Panc1 (cell line): Measurements from ENCODE around the gene SLC35A3. TPM values are rescaled to one million over a fixed set of nuclear protein-coding genes. Genes with fewer than 3 reads are reported as not detected.
A peak's percentile ranks its signal among the peaks of the same experiment; 100 is the strongest.

ENCODE experiments used
- ATAC-seq: fragments of 200-7000 bp; cut with Tn5 transposase; 2 replicates; pipeline ENCODE4 v1.9.1; 2020; ENCODE audit warnings: mild to moderate bottlenecking, moderate library complexity
- BruUV-seq: library from RNA; stranded (reverse); fragments of 400-500 nt; replicated peaks from 2 replicates; lab custom pipeline; 2021; lab: Mats Ljungman, UMichigan
- CTCF ChIA-PET: fragments of 300-600 bp; sonication (Branson Sonifier 250); formaldehyde crosslinking; loops from one replicate; lab custom pipeline; 2022; ENCODE audit warnings: antibody characterized with exemption; lab: Charles Lee
- POLR2A ChIA-PET: fragments of 300-600 bp; sonication (Branson Sonifier 250); formaldehyde crosslinking; loops from one replicate; lab custom pipeline; 2022; ENCODE audit warnings: antibody characterized with exemption; lab: Charles Lee
- DNase-seq: peaks from one replicate; pipeline ENCODE4 v3.0.0-alpha.2; 2010; ENCODE audit warnings: low read depth, low spot score
- H3K27ac ChIP-seq: 2 replicates; pipeline ENCODE4 v1.5.1; 2011; ENCODE audit warnings: mild to moderate bottlenecking, low read length, inconsistent platforms
- H3K27me3 ChIP-seq: fragments of 200-500 bp; sonication (Bioruptor generic); 2 replicates; pipeline ENCODE4 v1.6.0; 2014; ENCODE audit warnings: low read length, inconsistent platforms; ENCODE audit not compliant: control insufficient read depth, insufficient read depth
- H3K36me3 ChIP-seq: fragments of 200-500 bp; sonication (Bioruptor generic); 2 replicates; pipeline ENCODE4 v1.5.1; 2014; ENCODE audit warnings: inconsistent platforms, mild to moderate bottlenecking, low read length, moderate library complexity; ENCODE audit not compliant: control insufficient read depth, insufficient read depth
- H3K4me1 ChIP-seq: 2 replicates; pipeline ENCODE4 v1.5.1; 2011; ENCODE audit warnings: inconsistent platforms, mild to moderate bottlenecking, low read length, moderate library complexity; ENCODE audit not compliant: control insufficient read depth, insufficient read depth
- H3K4me3 ChIP-seq, 2 experiments: 2 replicates each; pipeline ENCODE4 v1.5.1; 2011 to 2012; ENCODE audit warnings: low read depth in 2 of 2, low read length in 2 of 2, mild to moderate bottlenecking in 2 of 2, inconsistent platforms in 1 of 2, moderate library complexity in 1 of 2
- H3K9me3 ChIP-seq: fragments of 200-500 bp; sonication (Bioruptor generic); 2 replicates; pipeline ENCODE4 v1.5.1; 2014; ENCODE audit warnings: low read depth, mild to moderate bottlenecking, inconsistent platforms, low read length, moderate library complexity; ENCODE audit not compliant: control insufficient read depth, insufficient read depth
- CTCF ChIP-seq: fragments of 450-650 bp; IDR thresholded peaks from 2 replicates; pipeline ENCODE4 v1.5.1; 2017; ENCODE audit warnings: mild to moderate bottlenecking
- POLR2AphosphoS5 ChIP-seq: IDR thresholded peaks from 2 replicates; pipeline ENCODE4 v1.6.1; 2012; ENCODE audit warnings: mild to moderate bottlenecking, low read depth, low read length, moderate library complexity
- SIN3A ChIP-seq: IDR thresholded peaks from 2 replicates; pipeline ENCODE4 v1.6.1; 2012; ENCODE audit warnings: low read depth, mild to moderate bottlenecking, low read length, moderate library complexity, borderline replicate concordance; ENCODE audit not compliant: insufficient read depth
- TCF7L2 ChIP-seq: IDR thresholded peaks from 2 replicates; pipeline ENCODE4 v1.6.1; 2011; ENCODE audit warnings: mild to moderate bottlenecking, low read depth, low read length, inconsistent platforms
- in situ Hi-C: cut with HindIII; loops from 2 replicates; pipeline ENCODE4 v1.10.0; 2016; ENCODE audit warnings: low sequenced_read_pairs, low pct_unique_long_range_greater_than_20kb
- intact Hi-C: fragments of 100-400 bp; cut with micrococcal nuclease; formaldehyde crosslinking; loops from one replicate; pipeline ENCODE4 v1.10.0; 2022; ENCODE audit not compliant: unreplicated experiment
- total RNA-seq: library from RNA; stranded (reverse); gene quantifications from one replicate; pipeline ENCODE4 v1.2.1, GENCODE V29; 2021; ENCODE audit not compliant: unreplicated experiment
- TF ChIP-seq, protein P1 (sequence below), 2 experiments: IDR thresholded peaks; 2 replicates each; pipeline ENCODE4 v1.6.1; 2011 to 2012; ENCODE audit warnings: low read depth in 2 of 2, control low read depth in 1 of 2, low read length in 1 of 2, mild to moderate bottlenecking in 1 of 2, moderate library complexity in 1 of 2; ENCODE audit not compliant: insufficient read depth in 1 of 2

The SLC35A3 gene
- total RNA-seq, 1 experiment from 2014 or later = 15.9 TPM

GRCh38 chr1:100034470-100034869, 64.7 kb downstream of the SLC35A3 start:
- TF ChIP-seq CTCF (peak; percentile 21; the same call in 1 of the 2 replicates), POLR2AphosphoS5 (no peak)
- TF ChIP-seq, protein P1, sequence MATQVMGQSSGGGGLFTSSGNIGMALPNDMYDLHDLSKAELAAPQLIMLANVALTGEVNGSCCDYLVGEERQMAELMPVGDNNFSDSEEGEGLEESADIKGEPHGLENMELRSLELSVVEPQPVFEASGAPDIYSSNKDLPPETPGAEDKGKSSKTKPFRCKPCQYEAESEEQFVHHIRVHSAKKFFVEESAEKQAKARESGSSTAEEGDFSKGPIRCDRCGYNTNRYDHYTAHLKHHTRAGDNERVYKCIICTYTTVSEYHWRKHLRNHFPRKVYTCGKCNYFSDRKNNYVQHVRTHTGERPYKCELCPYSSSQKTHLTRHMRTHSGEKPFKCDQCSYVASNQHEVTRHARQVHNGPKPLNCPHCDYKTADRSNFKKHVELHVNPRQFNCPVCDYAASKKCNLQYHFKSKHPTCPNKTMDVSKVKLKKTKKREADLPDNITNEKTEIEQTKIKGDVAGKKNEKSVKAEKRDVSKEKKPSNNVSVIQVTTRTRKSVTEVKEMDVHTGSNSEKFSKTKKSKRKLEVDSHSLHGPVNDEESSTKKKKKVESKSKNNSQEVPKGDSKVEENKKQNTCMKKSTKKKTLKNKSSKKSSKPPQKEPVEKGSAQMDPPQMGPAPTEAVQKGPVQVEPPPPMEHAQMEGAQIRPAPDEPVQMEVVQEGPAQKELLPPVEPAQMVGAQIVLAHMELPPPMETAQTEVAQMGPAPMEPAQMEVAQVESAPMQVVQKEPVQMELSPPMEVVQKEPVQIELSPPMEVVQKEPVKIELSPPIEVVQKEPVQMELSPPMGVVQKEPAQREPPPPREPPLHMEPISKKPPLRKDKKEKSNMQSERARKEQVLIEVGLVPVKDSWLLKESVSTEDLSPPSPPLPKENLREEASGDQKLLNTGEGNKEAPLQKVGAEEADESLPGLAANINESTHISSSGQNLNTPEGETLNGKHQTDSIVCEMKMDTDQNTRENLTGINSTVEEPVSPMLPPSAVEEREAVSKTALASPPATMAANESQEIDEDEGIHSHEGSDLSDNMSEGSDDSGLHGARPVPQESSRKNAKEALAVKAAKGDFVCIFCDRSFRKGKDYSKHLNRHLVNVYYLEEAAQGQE (IDR thresholded peaks at IDR 0.05; ENCODE audit: insufficient read depth in 1 of 2, low read depth in 2 of 2, low read length in 1 of 2) = no peak
- Histone ChIP-seq H3K9me3 (no peaks in the 10 kb centered on the region), H3K4me1 (no peaks in the 10 kb centered on the region; the same call in 1 of the 2 replicates), H3K4me3 (no peak overlapping the region), H3K27me3 (no peaks in the 10 kb centered on the region), H3K36me3 (peaks cover 6% of the 10 kb centered on the region; the same call in 1 of the 2 replicates), H3K27ac (no peak overlapping the region)
- in situ Hi-C loops = no loop called here
- ChIA-PET POLR2A (no interaction called here), CTCF (no interaction called here)
- BruUV-seq = no TSS peak
- intact Hi-C loops = loop anchor here (10.0 kb wide), 1 partner anchor 230 kb away; no protein-coding TSS in a partner anchor
- DNase-seq (no peak), ATAC-seq (no peak)

DNA sequence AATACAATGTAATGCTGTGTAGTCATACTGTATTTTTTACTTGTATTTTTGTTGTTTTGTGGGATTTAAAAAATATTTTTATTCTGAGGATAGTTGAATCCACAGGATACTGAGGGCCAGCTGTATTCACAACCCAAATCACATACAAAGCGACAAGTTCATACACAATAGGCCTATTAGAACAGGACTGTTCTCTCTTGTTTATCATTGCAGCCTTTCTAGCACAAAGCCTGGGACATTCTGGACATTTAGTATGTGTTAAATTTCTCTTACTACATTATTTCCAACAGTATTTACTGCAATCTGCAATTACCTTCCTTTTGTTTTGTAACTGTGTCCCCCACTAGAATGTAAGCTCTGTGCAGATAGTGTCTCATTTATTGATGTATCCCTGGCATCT, 65.4 kb downstream of the SLC35A3 start:
- no peak for DNase-seq
- no peak for ATAC-seq
- Histone ChIP-seq H3K4me3 (no peak overlapping the region), H3K27ac (no peak overlapping the region), H3K36me3 (peaks cover 6% of the 10 kb centered on the region; the same call in 1 of the 2 replicates), H3K4me1 (no peaks in the 10 kb centered on the region; the same call in 1 of the 2 replicates), H3K9me3 (no peaks in the 10 kb centered on the region), H3K27me3 (no peaks in the 10 kb centered on the region)
- CTCF ChIA-PET = no interaction called here
- POLR2A ChIA-PET = no interaction called here
- in situ Hi-C loops = no loop called here
- TF ChIP-seq TCF7L2 (no peak), POLR2AphosphoS5 (no peak), SIN3A (no peak), CTCF (no peak)
- TF ChIP-seq, protein P1 (IDR thresholded peaks at IDR 0.05; ENCODE audit: insufficient read depth in 1 of 2, low read depth in 2 of 2, low read length in 1 of 2) = no peak
- BruUV-seq = no TSS peak
- intact Hi-C loops = loop anchor here (10.0 kb wide), 1 partner anchor 230 kb away; no protein-coding TSS in a partner anchor
